Adrenal gland (tissue), 5 donors: ENCODE results near the gene CRELD1.

ENCODE experiments used
- CTCF ChIP-seq, 6 experiments: fragments of 450-650 bp in 4 of 6; fragments of 200-600 bp in 2 of 6; sonication (generic) in 1 of 6; IDR thresholded peaks; 1 replicate in 5 of 6; 2 replicates in 1 of 6; pipeline versions ENCODE4 v1.5.1 to v1.8.0; 2016 to 2021; ENCODE audit warnings: antibody characterized with exemption in 6 of 6, mild to moderate bottlenecking in 2 of 6, moderate library complexity in 1 of 6
- POLR2A ChIP-seq, 2 donors: fragments of 450-650 bp; IDR thresholded peaks; one replicate each; pipeline ENCODE4 v1.6.1; 2017; ENCODE audit warnings: antibody characterized with exemption in 2 of 2, mild to moderate bottlenecking in 2 of 2, moderate library complexity in 1 of 2
- donor health status: DM: no; HTN: no; CAD: no.

- TF ChIP-seq CTCF (IDR thresholded peaks at IDR 0.05) (no peak), POLR2A (IDR thresholded peaks at IDR 0.05) (no peak)
Observed at GRCh38 chr3:9976721-9977709, 43.4 kb downstream of the CRELD1 start.
